Esophagus muscularis mucosa (tissue), 3 donors: Measurements from ENCODE around the gene AGAP1.

Experiments used
- POLR2A ChIP-seq: fragments of 450-650 bp; IDR thresholded peaks from one replicate; pipeline ENCODE4 v1.6.1; 2017; ENCODE audit warnings: antibody characterized with exemption, moderate library complexity, mild to moderate bottlenecking, low read depth
- POLR2AphosphoS5 ChIP-seq, 2 donors: sonication (generic); formaldehyde crosslinking; IDR thresholded peaks; one replicate each; pipeline ENCODE4 v1.6.1; 2017; ENCODE audit warnings: antibody characterized with exemption in 2 of 2
- TF ChIP-seq, protein P1 (sequence below), 3 experiments: fragments of 200-600 bp in 2 of 3; fragments of 450-650 bp in 1 of 3; sonication (generic) in 2 of 3; IDR thresholded peaks; one replicate each; pipeline ENCODE4 v1.5.1; 2017 to 2019; ENCODE audit warnings: antibody characterized with exemption in 3 of 3, mild to moderate bottlenecking in 2 of 3, moderate library complexity in 1 of 3

DNA sequence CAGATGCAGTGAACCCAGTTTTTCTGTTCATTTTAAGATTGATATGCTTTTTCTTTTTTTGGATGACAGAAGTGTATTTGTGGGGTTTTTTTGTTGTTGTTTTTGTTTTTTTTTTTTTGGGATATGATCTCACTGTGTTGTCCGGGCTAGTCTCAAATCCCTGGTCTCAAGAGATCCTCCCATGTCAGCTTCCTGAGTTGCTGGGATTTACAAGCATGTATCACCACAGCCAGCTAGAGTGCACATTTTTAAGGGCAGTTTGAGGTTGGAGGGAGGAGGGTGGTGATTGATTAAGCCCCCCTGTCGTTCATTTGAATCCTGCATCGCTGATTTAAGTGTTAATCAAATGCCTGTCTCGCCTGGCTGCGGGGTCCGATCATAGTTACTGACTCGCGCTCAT, 485.2 kb downstream of the AGAP1 start:
- TF ChIP-seq, protein P1, sequence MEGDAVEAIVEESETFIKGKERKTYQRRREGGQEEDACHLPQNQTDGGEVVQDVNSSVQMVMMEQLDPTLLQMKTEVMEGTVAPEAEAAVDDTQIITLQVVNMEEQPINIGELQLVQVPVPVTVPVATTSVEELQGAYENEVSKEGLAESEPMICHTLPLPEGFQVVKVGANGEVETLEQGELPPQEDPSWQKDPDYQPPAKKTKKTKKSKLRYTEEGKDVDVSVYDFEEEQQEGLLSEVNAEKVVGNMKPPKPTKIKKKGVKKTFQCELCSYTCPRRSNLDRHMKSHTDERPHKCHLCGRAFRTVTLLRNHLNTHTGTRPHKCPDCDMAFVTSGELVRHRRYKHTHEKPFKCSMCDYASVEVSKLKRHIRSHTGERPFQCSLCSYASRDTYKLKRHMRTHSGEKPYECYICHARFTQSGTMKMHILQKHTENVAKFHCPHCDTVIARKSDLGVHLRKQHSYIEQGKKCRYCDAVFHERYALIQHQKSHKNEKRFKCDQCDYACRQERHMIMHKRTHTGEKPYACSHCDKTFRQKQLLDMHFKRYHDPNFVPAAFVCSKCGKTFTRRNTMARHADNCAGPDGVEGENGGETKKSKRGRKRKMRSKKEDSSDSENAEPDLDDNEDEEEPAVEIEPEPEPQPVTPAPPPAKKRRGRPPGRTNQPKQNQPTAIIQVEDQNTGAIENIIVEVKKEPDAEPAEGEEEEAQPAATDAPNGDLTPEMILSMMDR (IDR thresholded peaks at IDR 0.05) = no peak
- TF ChIP-seq POLR2A (no peak), POLR2AphosphoS5 (IDR thresholded peaks at IDR 0.05) (no peak)
